ENCODE results near the gene TMEM26.

TMEM26 gene

DNA sequence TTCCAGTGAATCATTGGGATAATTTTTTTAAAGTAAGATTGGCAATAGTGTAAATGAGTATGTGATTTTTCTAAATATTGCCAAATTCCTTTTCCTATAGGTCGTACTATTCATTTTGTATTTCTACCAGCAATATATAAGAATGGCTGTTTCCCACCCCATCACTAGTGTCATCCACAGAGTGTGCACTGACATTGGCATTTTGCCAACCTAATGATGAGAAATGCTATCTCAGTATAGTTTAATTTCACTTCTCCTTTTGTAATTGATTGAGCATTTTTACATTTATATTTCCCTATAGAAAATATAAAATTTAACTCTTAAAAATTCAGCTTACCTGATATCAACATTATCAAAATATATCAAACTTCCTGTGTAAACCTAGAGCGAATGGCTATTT is 17.6 kb upstream of the TMEM26 start:
- Mint-ChIP-seq H3K36me3 (no peaks in the 10 kb centered on the region), H3K27ac (no peak overlapping the region), H3K27me3 (no peaks in the 10 kb centered on the region), H3K4me3 (no peak overlapping the region), H3K4me1 (ENCODE audit: low read depth) (no peaks in the 10 kb centered on the region), H3K9me3 (ENCODE audit: low read depth) (no peaks in the 10 kb centered on the region)

DNA sequence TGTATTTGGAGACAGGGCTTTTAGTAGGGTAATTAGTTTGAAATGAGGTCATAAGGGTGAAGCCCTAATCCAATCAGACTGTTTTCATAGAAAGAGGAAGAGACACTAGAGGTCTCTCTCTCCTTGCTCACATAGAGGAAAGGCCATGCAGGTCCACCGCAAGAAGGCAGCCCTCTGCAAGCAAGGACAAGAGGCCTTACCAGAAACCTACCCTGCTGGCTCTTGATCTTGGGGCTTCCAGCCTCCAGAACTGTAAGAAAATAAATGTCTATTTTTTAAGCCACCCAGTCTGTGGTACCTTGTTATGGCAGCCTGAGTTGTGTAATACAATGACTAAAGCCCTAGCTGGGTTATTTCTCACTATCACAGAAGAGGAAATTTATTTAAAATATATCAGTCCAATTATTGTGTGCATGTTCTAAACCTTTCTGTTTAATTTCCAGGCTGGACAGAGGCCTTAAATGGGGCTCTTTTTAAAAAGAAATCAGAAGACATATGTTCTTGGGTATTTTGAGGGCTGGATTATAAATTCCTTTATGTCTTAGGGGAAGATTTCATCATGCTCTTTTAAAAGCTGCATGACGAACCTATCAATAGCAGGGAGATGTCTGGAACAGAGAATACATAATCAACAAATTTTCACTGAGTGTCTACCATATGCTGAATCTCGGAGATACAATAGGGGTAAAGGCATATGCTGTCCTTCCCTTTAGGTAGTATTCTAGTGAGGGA is 12.9 kb upstream of the TMEM26 start:
- Mint-ChIP-seq H3K4me3 (no peak overlapping the region), H3K27ac (no peak overlapping the region), H3K27me3 (no peaks in the 10 kb centered on the region), H3K36me3 (no peaks in the 10 kb centered on the region), H3K4me1 (ENCODE audit: low read depth) (no peaks in the 10 kb centered on the region), H3K9me3 (ENCODE audit: low read depth) (no peaks in the 10 kb centered on the region)

DNA sequence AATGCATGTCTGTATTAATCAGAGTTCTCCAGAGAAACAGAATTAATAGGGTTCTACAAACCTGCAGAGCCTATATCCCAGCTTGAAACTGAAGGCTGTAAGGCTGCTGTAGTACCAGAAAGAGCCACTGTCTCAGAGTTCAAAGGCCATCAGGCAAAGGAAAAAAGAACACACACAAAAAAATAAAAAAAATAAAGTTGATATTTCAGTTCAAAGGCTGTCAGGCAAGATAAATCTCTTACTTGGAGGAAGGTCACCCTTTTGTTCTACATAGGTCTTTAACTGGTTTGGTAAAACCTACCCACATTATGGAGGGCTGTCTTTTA is 12.0 kb upstream of the TMEM26 start:
- Mint-ChIP-seq H3K27ac (no peak overlapping the region), H3K9me3 (ENCODE audit: low read depth) (no peaks in the 10 kb centered on the region), H3K4me3 (no peak overlapping the region), H3K36me3 (no peaks in the 10 kb centered on the region), H3K27me3 (no peaks in the 10 kb centered on the region), H3K4me1 (ENCODE audit: low read depth) (no peaks in the 10 kb centered on the region)

DNA sequence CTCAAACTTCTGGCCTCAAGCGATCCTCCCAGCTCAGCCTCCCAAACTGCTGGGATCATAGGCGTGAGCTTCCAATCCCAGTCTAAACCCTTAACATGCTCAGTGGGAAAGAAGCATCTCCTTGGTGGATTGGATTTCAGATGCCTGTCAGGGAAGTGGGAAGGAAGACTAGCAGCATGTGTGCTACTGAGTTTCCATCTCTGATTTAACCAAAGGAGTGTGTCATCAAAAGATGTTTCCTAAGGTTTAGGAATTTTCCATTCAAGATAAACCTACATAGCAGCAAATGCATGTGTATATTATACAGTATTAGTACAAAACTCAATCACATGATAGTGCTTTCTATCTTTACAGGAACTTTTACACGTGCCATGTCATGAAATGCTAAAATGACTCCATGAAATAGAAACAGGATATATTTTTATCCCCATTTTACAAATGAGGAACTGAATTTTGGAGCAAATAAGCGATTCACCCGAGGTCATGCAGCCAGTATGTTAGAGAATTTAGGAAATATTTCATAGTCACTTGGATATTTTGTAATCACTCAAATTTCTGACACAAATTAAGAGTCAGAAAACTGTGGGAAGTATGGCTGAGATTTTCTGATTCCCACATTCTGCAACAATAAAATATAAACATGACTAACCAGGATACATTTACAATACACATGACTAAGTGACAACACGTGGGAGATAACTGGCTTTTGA is 11.4 kb upstream of the TMEM26 start:
- Mint-ChIP-seq H3K27ac (no peak overlapping the region), H3K27me3 (peaks cover 2% of the 10 kb centered on the region), H3K9me3 (ENCODE audit: low read depth) (no peaks in the 10 kb centered on the region), H3K4me3 (no peak overlapping the region), H3K4me1 (ENCODE audit: low read depth) (no peaks in the 10 kb centered on the region), H3K36me3 (no peaks in the 10 kb centered on the region)

DNA sequence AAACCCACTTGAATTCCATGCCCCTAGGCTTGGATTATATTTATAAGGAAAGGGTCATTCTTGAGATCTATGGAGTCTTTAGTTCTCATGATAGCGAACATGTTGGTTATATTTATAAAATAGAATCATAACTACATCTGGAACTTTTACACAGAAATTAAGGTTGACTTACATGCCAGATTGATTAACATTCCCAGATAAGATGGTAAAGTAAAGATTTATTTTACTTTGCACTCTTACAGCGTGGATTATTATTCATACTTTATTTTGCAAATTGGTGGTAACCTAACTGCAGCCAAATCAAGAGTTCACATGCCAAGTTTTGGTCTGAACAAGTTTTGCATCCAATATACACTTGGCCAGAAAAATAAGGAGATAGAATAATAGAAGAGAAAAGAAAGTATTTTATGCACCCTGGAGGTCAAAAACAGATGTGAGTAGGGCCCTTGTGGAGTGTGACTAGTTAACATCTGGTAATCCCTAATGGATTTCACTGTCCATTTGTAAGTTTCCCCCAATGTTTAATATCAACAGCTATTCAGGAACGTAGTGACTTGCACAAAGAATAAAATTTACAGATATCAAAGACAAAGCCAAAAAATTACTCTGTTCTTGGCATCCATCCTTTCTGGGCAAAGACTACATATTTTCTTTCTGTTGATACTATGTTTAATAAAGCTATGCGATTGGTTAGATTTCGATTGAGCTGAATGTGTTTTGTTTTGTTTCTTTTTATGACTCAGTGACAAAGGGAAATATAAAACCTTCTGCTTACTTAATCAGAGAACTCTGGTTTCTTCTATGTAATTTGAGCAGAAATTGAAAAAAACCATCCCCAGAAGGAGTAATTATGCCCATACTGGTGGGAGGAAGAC is 10.1 kb upstream of the TMEM26 start:
- no peaks in the 10 kb centered on the region for H3K4me1 Mint-ChIP-seq (ENCODE audit: low read depth)
- peaks cover 2% of the 10 kb centered on the region for H3K27me3 Mint-ChIP-seq
- no peaks in the 10 kb centered on the region for H3K36me3 Mint-ChIP-seq
- H3K9me3 Mint-ChIP-seq (ENCODE audit: low read depth) = no peaks in the 10 kb centered on the region
- H3K4me3 Mint-ChIP-seq = no peak overlapping the region
- H3K27ac Mint-ChIP-seq = no peak overlapping the region

DNA sequence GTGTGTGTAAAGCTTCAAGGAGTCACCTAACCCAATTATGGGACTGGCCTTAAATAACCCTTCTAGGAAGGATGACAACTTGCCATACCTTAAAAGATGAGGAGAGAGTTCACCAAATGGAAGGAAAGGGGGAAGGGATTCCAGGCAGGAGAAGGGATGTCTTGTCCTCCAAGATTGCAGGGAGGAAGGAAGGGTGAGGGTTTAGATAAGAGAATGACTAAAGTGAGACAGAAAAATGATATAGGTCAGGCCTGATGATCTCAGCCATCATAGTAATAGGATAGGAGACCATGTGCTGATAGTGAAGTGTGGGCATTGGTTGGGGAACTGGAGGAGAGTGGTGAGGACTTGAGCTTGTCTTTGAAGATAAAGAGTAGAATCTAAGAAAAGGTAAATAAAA is 7.7 kb upstream of the TMEM26 start:
- H3K27ac Mint-ChIP-seq = no peak overlapping the region
- no peaks in the 10 kb centered on the region for H3K4me1 Mint-ChIP-seq (ENCODE audit: low read depth)
- H3K4me3 Mint-ChIP-seq = no peak overlapping the region
- no peaks in the 10 kb centered on the region for H3K36me3 Mint-ChIP-seq
- H3K9me3 Mint-ChIP-seq (ENCODE audit: low read depth) = no peaks in the 10 kb centered on the region
- peaks cover 2% of the 10 kb centered on the region for H3K27me3 Mint-ChIP-seq

DNA sequence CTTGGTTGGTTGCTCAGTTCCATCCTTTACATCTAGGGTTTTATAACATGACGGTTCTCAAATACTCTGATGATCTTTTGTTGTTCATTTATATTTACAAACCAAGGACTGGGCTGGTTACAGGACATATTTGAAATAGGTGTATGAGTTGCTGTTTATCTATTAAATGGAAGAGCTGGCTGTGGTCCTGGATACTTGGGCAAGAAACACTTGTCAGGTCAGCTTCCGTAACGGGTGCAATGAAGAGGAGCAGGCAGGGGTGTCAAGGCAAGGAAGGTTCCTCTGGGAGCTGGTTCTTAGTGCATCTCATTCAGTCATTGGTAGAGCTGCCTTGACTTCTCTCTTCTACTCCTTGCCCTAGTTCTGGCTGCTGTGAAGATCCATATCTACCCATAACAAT is 4.8 kb upstream of the TMEM26 start:
- Mint-ChIP-seq H3K4me3 (no peak overlapping the region), H3K4me1 (ENCODE audit: low read depth) (no peaks in the 10 kb centered on the region), H3K27ac (no peak overlapping the region), H3K36me3 (no peaks in the 10 kb centered on the region), H3K27me3 (peaks cover 9% of the 10 kb centered on the region), H3K9me3 (ENCODE audit: low read depth) (no peaks in the 10 kb centered on the region)

DNA sequence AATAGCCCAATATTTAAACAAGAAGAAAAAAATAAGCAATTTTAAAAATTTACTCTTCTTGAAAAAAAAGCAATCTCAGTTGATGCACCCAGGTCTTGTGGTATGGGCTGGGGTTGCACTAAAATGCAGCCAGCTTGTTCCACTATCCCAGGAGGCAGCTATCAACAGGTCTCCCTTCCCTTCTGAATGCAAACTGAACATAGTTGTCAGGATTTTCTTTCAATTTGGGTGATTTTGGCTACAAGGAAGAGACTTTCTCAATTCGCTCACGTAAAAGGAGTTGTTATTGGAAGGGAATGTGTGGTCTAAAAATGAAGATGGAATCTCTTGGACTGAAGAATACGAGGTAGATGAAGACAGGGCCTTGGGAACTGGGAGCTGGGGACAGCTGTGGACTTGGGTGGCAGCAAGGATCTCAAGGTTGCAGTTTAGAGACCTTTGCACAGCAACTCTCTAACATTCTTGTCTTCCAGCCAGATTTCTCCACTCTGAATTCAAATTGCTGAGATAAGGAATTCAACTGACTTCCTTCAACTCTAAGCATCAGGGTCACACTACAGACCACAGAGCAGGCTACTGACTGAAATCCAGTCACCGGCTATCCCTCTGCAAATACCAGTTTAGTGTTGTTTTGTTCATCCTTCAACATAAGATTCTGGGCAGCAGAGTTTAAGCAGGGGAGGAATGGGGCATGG is 3.1 kb upstream of the TMEM26 start:
- Mint-ChIP-seq H3K27me3 (peaks cover 18% of the 10 kb centered on the region), H3K27ac (no peak overlapping the region), H3K9me3 (ENCODE audit: low read depth) (no peaks in the 10 kb centered on the region), H3K36me3 (no peaks in the 10 kb centered on the region), H3K4me3 (no peak overlapping the region), H3K4me1 (ENCODE audit: low read depth) (peaks cover 10% of the 10 kb centered on the region)

DNA sequence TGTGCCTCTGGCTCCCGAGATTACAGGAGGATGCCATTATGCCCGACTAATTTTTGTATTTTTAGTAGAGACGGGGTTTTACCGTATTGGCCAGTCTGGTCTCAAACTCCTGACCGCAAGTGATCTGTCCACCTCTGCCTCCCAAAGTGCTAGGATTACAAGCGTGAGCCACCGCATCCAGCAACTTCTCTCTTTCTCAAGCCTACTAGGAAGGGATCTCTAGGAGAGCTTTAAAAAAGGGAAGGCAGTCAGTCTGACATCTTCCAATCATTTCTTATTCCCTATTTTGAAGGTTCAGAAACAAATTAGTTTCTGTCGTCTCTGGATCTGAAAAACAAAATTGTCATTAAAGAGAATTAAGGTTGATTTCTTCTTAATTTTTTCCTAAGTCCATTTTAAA is 2.5 kb upstream of the TMEM26 start:
- Mint-ChIP-seq H3K27me3 (peaks cover 21% of the 10 kb centered on the region), H3K4me1 (ENCODE audit: low read depth) (peaks cover 10% of the 10 kb centered on the region), H3K9me3 (ENCODE audit: low read depth) (no peaks in the 10 kb centered on the region), H3K27ac (no peak overlapping the region), H3K4me3 (no peak overlapping the region), H3K36me3 (no peaks in the 10 kb centered on the region)

DNA sequence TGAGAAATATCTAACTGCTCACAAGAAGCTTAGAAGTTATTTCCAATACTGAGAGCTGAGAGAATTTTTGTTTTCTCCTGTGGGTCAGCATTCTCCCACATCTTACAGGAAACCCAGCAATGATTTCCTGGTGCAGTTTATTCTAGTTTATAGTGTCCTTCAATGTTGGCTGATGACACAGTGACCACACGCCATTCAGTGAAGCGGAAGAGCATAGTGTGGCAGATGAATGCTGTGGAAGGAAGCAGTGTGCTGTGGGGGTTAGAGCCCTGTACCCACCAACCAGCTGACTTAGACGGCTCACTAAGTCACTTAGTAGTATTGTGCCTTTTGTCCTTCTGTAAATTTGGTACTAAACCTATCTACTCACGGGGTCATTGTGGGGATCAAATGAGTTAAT is 1.4 kb upstream of the TMEM26 start:
- Mint-ChIP-seq H3K27me3 (peaks cover 19% of the 10 kb centered on the region), H3K4me1 (ENCODE audit: low read depth) (peaks cover 10% of the 10 kb centered on the region), H3K27ac (no peak overlapping the region), H3K9me3 (ENCODE audit: low read depth) (no peaks in the 10 kb centered on the region), H3K36me3 (no peaks in the 10 kb centered on the region), H3K4me3 (no peak overlapping the region)

DNA sequence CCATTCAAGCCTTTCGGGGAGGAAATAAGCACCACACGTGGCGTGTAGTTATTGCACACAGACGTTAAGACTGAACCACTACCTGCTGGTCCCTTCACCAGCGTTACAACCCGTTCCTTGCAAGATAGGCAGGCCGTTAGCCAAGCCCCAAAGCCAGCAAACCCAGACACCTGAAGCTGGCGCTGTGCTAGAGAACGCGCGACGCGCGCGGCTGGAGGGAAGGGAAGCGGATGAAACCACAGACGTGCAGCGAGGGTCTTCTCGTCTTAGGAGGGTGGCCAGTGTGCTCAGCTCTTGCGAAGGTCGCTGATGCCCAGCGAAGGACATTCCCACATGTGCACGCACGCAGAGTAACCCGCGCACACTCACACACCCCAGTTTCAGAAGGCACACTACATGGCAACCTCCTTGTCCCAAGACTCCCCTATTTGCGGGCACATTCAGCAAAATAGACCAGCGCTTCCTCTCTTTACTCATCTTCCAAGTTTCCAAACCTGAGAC is 980 bp downstream of the TMEM26 start:
- Mint-ChIP-seq H3K9me3 (ENCODE audit: low read depth) (no peaks in the 10 kb centered on the region), H3K36me3 (no peaks in the 10 kb centered on the region), H3K27ac (no peak overlapping the region), H3K4me1 (ENCODE audit: low read depth) (peaks cover 10% of the 10 kb centered on the region), H3K27me3 (peaks cover 19% of the 10 kb centered on the region), H3K4me3 (no peak overlapping the region)

DNA sequence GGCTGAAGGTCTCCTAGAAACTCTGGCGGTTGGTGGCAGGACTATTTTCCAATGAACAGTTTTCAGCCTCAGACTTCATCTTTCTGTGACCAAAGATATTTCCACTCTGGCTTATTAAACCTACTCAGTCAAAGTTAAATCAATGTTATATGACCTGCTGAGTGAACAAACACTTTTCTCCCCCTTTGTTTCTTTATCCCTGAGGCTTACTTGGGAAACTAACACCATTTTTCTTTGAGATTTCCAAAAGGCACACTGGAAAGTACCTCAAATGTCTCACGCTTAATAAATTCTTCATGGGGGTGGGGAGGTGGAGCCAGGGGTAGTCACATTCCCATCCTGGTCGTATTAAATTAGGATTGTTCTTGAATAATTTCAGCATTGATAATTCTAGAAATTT is 1.8 kb downstream of the TMEM26 start:
- no peaks in the 10 kb centered on the region for H3K36me3 Mint-ChIP-seq

DNA sequence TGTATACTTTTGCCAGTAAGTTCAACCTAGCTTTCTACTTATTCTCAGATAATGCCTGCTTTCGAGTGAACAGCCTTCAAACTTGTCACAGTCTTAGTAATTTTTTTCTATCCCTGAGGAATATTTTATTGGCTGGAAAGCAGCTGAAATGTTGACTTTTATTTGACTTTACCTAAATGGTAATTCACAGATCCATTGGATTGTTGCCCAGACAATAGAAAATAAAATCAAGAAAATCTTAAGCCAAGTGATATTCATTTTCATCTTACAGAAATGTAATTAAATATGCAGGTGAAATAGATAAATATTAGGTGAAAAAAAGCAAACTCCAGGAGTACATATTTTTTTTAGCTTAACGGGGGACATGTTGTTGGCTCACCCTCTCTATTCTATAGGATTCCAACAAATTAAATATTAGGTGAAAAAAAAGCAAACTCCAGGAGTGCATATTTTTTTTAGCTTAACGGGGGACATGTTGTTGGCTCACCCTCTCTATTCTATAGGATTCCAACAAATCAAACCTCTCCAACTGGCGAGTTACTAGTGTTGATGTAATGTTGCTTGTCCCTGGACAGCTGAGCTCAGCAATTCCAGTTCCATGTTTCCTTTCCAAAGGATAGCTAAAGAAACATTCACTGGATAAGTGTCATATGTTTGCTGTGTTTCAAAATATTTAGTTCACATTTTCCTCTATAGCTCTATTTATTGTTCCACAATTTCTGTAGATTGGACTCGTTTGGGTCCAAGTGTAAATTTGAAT is 4.2 kb downstream of the TMEM26 start:
- Mint-ChIP-seq H3K4me1 (ENCODE audit: low read depth) (peaks cover 10% of the 10 kb centered on the region), H3K36me3 (no peaks in the 10 kb centered on the region), H3K27ac (no peak overlapping the region), H3K4me3 (no peak overlapping the region), H3K9me3 (ENCODE audit: low read depth) (no peaks in the 10 kb centered on the region), H3K27me3 (peaks cover 12% of the 10 kb centered on the region)

More for the DNA sequence above, 1.8 kb downstream of the TMEM26 start:
- Mint-ChIP-seq H3K9me3 (ENCODE audit: low read depth) (no peaks in the 10 kb centered on the region), H3K27ac (no peak overlapping the region), H3K27me3 (peaks cover 19% of the 10 kb centered on the region), H3K4me3 (no peak overlapping the region), H3K4me1 (ENCODE audit: low read depth) (peaks cover 10% of the 10 kb centered on the region)

DNA sequence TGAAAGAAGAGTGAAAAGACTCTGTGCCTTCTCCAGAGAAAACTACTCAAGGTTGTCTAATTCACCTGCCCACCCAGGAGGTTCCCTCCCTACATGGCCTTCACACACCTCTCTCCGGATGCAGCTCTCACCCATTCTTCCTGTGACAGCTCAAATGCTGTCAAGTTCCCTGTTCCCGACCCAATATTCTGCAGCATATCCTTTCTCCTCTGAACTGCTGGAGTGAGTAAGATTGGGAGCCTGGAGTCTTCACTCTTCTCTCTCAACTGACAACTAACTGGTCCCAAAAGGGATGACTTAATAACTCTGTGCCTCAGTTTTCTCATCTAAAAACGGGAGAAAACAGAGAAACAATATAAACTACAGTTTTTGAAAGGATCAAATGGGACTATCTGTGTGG is 5.1 kb downstream of the TMEM26 start:
- H3K9me3 Mint-ChIP-seq (ENCODE audit: low read depth) = no peaks in the 10 kb centered on the region
- H3K27ac Mint-ChIP-seq = no peak overlapping the region
- no peak overlapping the region for H3K4me3 Mint-ChIP-seq

More for the DNA sequence above, 5.1 kb downstream of the TMEM26 start:
- Mint-ChIP-seq H3K27me3 (peaks cover 12% of the 10 kb centered on the region), H3K36me3 (no peaks in the 10 kb centered on the region), H3K4me1 (ENCODE audit: low read depth) (peaks cover 10% of the 10 kb centered on the region)

All from activated naive CD8-positive, alpha-beta T cell (primary cell).